SH-SY5Y (cell line): Measurements from ENCODE around the gene ACOX3.

Experiments used
- GATA2 ChIP-seq: IDR thresholded peaks from 2 replicates; pipeline ENCODE4 v1.6.1; 2011; ENCODE audit warnings: mild to moderate bottlenecking, low read depth, low read length
- GATA3 ChIP-seq: IDR thresholded peaks from 2 replicates; pipeline ENCODE4 v1.6.1; 2011; ENCODE audit warnings: low read depth, mild to moderate bottlenecking, low read length, moderate library complexity

DNA sequence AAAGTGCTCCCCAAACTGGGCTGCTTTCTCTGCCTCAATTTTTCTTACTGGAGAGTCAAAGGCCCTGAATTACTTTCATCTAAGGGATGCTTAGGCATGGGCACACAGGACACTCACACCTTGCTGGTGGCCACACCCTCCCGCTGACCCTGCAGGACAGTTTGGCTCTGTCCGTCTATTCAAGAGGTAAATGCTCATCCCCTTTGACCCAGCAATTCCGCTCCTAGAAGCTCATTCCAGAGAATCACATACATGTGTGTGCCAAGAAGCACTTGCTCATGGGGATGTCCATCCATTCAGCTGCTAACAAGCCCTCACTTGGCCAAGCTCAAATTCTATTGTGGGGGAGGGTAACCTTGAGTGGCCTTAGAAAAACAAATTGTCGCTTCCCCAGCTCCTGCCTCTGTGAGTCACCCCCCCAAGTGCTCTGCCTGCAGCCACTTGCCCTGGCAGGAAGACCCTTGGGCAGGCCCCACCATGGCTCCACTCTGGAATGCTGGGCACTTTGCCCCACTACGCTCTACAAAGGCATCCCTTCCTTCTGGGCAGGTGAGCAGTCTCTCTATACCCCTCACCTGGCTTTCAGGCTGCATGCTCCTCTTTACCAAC, 116.5 kb downstream of the ACOX3 start:
- TF ChIP-seq GATA3 = no peak
- no peak for TF ChIP-seq GATA2
